Ishikawa (cell line): ENCODE data around the gene RBFA.

Source experiments
- CEBPB ChIP-seq: IDR thresholded peaks from 2 replicates; pipeline ENCODE4 v1.6.1; 2012
- CREB1 ChIP-seq: IDR thresholded peaks from 2 replicates; pipeline ENCODE4 v1.6.1; 2012; ENCODE audit warnings: low read depth
- EGR1 ChIP-seq: IDR thresholded peaks from 2 replicates; pipeline ENCODE4 v1.6.1; 2012
- EP300 ChIP-seq: IDR thresholded peaks from 2 replicates; pipeline ENCODE4 v1.6.1; 2012; ENCODE audit warnings: borderline replicate concordance
- FOXM1 ChIP-seq: IDR thresholded peaks from 2 replicates; pipeline ENCODE4 v1.6.1; 2012; ENCODE audit warnings: low read depth, borderline replicate concordance
- NFIC ChIP-seq: IDR thresholded peaks from 2 replicates; pipeline ENCODE4 v1.6.1; 2012
- RAD21 ChIP-seq: IDR thresholded peaks from 2 replicates; pipeline ENCODE4 v1.6.1; 2012; ENCODE audit warnings: low read depth
- REST ChIP-seq: IDR thresholded peaks from 2 replicates; pipeline ENCODE4 v1.6.1; 2012; ENCODE audit warnings: low read depth, mild to moderate bottlenecking
- TAF1 ChIP-seq: IDR thresholded peaks from 2 replicates; pipeline ENCODE4 v1.6.1; 2012; ENCODE audit warnings: low read depth, mild to moderate bottlenecking
- TCF12 ChIP-seq: IDR thresholded peaks from 2 replicates; pipeline ENCODE4 v1.6.1; 2012; ENCODE audit warnings: low read depth
- TEAD4 ChIP-seq: IDR thresholded peaks from 2 replicates; pipeline ENCODE4 v1.6.1; 2012
- USF1 ChIP-seq: IDR thresholded peaks from 2 replicates; pipeline ENCODE4 v1.6.1; 2012
- YY1 ChIP-seq: IDR thresholded peaks from 2 replicates; pipeline ENCODE4 v1.6.1; 2012; ENCODE audit warnings: low read depth
- ZBTB7A ChIP-seq: IDR thresholded peaks from 2 replicates; pipeline ENCODE4 v1.6.1; 2012; ENCODE audit warnings: low read depth
- TF ChIP-seq, protein P1 (sequence below): IDR thresholded peaks from 2 replicates; pipeline ENCODE4 v1.6.1; 2012

RBFA gene

GRCh38 chr18:80035997-80036396 is 1.8 kb downstream of the RBFA start:
- TF ChIP-seq TEAD4 (no peak), TCF12 (no peak)

DNA sequence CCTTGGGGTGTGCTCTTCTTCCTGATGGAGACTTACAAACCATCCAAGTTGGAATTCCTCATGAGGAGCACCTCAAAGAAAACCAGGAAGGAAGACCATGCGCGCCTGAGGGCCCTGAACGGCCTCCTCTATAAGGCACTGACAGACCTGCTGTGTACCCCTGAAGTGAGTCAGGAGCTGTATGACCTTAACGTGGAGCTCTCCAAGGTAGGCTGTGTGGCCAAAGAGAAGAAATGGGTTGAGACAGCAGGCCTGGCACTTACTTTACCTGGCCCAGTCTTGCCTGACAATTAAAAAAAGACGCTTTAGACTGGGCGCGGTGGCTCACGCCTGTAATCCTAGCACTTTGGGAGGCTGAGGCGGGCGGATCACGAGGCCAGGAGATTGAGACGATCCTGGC is 3.1 kb downstream of the RBFA start:
- TF ChIP-seq NFIC = no peak
- no peak for TF ChIP-seq TAF1
- TF ChIP-seq REST = peak; percentile 68
- TF ChIP-seq YY1 = no peak
- no peak for TF ChIP-seq RAD21

DNA sequence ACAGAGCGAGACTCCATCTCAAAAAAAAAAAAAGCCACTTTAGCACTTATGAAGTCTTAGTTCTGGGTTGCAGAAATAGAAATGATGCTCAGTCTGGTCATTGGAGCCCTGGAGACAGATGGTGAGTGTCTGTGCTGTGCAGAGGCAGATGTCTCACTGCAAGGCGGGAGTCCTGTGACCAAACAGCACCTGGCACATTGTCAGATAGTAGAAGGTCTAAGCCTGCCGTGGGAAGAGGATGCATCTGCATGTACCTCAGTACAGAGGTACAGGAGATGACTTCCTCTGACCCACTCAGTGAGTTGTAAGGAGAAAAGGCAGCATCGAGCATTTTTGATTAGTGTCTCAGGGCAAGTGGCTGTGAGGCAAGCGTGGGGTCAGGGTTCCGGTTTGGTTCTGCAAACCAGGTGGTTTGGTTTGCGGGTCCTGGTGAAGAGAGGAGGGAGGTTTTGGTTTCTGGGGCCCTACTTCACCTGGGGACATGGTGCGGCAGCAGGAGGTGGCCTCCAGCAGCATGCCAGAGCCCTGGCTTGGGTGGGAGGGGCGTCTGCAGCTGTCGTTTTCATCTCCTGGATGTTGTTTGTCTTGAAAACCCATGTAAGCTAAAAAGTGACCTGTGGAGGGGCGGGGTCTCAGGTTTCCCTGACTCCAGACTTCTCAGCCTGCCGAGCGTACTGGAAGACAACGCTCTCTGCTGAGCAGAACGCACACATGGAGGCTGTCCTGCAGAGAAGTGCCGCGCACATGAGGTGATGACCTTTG is 3.8 kb downstream of the RBFA start:
- TF ChIP-seq REST (no peak), TCF12 (no peak), YY1 (no peak), RAD21 (no peak), CREB1 (no peak), FOXM1 (no peak), EGR1 (no peak), TAF1 (no peak), EP300 (no peak), CEBPB (no peak), TEAD4 (no peak), ZBTB7A (no peak), USF1 (no peak), NFIC (no peak)
- TF ChIP-seq, protein P1, sequence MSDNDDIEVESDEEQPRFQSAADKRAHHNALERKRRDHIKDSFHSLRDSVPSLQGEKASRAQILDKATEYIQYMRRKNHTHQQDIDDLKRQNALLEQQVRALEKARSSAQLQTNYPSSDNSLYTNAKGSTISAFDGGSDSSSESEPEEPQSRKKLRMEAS = no peak

DNA sequence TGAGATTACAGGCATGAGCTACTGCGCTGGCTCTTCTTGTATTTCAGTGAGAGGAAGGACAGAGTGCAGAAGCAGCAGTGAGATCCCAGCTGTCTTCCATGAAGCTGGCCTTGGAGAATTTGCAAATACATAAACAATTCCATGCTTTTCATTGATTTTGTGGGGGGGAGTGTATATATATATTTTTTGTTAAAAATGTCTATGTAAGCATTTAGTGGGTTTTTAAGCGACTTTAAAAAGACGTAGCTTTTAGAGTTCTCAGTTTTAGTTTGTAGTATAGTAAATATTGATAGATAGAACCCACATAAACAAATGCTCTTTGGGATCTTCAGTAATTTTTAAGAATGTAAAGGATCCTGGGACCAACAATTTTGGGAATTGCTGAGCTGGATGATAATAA is 6.3 kb downstream of the RBFA start:
- TF ChIP-seq, protein P1 = no peak
- TF ChIP-seq TCF12 (no peak), EP300 (no peak), ZBTB7A (no peak), TEAD4 (no peak), USF1 (no peak), FOXM1 (no peak), NFIC (no peak), RAD21 (no peak), EGR1 (no peak)

GRCh38 chr18:80041424-80041823 is 7.2 kb downstream of the RBFA start:
- TF ChIP-seq RAD21 = no peak

- TF ChIP-seq, protein P1 = no peak
- no peak for TF ChIP-seq TCF12
- TF ChIP-seq CEBPB = no peak
- TF ChIP-seq TEAD4 = no peak
- TF ChIP-seq NFIC = no peak
- TF ChIP-seq FOXM1 = no peak
- no peak for TF ChIP-seq TAF1
- TF ChIP-seq EGR1 = no peak
- no peak for TF ChIP-seq EP300
- TF ChIP-seq YY1 = no peak
- no peak for TF ChIP-seq CREB1
- TF ChIP-seq USF1 = no peak
- TF ChIP-seq REST = no peak
Observed at GRCh38 chr18:80042785-80043184, 8.6 kb downstream of the RBFA start.
